ENCODE results near the gene CYB5R3.

DNA sequence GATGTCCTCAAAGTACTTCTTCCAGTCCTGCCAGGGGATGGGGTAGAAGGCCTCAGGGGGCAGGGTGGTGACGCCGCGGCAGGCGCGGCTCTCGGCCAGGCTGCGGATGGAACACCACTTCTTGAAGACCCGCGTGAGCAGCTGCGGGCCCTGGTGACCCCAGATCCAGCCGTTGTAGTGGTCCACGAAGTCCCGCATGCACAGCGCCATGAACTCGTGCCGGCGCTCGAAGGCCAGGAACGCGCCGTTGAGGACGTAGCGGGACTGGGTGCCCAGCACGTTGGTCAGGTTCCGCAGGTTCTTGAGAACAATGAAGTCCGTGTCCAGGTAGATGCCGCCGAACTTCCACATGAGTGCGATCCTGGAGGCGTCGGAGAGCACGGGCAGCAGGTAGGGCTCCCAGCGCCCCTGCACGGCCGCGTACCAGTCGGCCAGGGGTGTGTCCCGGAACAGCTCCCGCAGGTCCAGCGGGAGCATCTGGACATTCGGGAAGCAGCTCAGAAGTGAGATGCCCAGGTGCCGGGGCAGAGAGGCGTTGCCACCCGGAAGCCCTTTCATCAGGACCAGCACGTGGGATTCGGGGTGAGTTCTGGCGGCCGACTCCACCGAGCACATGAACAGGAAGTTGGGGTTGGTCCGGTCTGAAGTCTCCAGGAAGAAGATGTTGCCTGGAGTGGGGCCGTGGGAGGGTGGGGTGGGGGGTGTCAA lies 44.0 kb upstream of the CYB5R3 start:
- no peak for TF ChIP-seq CSDC2 (CRISPR knock-in tag; IDR thresholded peaks at IDR 0.05)
- no peak for TF ChIP-seq PPARA (CRISPR knock-in tag; IDR thresholded peaks at IDR 0.05; ENCODE audit: borderline replicate concordance)
- no peak for TF ChIP-seq ZFP3 (CRISPR knock-in tag; IDR thresholded peaks at IDR 0.05)
- no peak for TF ChIP-seq SNAI2 (CRISPR knock-in tag; IDR thresholded peaks at IDR 0.05)
- TF ChIP-seq, protein P1, sequence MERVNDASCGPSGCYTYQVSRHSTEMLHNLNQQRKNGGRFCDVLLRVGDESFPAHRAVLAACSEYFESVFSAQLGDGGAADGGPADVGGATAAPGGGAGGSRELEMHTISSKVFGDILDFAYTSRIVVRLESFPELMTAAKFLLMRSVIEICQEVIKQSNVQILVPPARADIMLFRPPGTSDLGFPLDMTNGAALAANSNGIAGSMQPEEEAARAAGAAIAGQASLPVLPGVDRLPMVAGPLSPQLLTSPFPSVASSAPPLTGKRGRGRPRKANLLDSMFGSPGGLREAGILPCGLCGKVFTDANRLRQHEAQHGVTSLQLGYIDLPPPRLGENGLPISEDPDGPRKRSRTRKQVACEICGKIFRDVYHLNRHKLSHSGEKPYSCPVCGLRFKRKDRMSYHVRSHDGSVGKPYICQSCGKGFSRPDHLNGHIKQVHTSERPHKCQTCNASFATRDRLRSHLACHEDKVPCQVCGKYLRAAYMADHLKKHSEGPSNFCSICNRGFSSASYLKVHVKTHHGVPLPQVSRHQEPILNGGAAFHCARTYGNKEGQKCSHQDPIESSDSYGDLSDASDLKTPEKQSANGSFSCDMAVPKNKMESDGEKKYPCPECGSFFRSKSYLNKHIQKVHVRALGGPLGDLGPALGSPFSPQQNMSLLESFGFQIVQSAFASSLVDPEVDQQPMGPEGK (CRISPR knock-in tag; IDR thresholded peaks at IDR 0.05; ENCODE audit: borderline replicate concordance) = no peak
- TF ChIP-seq ZC3H10 (CRISPR knock-in tag; IDR thresholded peaks at IDR 0.05) = no peak
- TF ChIP-seq GLIS3 (CRISPR knock-in tag; IDR thresholded peaks at IDR 0.05) = no peak
- TF ChIP-seq, protein P2, sequence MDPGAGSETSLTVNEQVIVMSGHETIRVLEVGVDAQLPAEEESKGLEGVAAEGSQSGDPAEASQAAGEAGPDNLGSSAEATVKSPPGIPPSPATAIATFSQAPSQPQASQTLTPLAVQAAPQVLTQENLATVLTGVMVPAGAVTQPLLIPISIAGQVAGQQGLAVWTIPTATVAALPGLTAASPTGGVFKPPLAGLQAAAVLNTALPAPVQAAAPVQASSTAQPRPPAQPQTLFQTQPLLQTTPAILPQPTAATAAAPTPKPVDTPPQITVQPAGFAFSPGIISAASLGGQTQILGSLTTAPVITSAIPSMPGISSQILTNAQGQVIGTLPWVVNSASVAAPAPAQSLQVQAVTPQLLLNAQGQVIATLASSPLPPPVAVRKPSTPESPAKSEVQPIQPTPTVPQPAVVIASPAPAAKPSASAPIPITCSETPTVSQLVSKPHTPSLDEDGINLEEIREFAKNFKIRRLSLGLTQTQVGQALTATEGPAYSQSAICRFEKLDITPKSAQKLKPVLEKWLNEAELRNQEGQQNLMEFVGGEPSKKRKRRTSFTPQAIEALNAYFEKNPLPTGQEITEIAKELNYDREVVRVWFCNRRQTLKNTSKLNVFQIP (CRISPR knock-in tag; IDR thresholded peaks at IDR 0.05; ENCODE audit: borderline replicate concordance, low read depth) = no peak
- TF ChIP-seq ISL1 (CRISPR knock-in tag; IDR thresholded peaks at IDR 0.05) = no peak
- TF ChIP-seq, protein P3, sequence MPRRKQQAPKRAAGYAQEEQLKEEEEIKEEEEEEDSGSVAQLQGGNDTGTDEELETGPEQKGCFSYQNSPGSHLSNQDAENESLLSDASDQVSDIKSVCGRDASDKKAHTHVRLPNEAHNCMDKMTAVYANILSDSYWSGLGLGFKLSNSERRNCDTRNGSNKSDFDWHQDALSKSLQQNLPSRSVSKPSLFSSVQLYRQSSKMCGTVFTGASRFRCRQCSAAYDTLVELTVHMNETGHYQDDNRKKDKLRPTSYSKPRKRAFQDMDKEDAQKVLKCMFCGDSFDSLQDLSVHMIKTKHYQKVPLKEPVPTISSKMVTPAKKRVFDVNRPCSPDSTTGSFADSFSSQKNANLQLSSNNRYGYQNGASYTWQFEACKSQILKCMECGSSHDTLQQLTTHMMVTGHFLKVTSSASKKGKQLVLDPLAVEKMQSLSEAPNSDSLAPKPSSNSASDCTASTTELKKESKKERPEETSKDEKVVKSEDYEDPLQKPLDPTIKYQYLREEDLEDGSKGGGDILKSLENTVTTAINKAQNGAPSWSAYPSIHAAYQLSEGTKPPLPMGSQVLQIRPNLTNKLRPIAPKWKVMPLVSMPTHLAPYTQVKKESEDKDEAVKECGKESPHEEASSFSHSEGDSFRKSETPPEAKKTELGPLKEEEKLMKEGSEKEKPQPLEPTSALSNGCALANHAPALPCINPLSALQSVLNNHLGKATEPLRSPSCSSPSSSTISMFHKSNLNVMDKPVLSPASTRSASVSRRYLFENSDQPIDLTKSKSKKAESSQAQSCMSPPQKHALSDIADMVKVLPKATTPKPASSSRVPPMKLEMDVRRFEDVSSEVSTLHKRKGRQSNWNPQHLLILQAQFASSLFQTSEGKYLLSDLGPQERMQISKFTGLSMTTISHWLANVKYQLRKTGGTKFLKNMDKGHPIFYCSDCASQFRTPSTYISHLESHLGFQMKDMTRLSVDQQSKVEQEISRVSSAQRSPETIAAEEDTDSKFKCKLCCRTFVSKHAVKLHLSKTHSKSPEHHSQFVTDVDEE (CRISPR knock-in tag; IDR thresholded peaks at IDR 0.05) = no peak
- TF ChIP-seq, protein P4, sequence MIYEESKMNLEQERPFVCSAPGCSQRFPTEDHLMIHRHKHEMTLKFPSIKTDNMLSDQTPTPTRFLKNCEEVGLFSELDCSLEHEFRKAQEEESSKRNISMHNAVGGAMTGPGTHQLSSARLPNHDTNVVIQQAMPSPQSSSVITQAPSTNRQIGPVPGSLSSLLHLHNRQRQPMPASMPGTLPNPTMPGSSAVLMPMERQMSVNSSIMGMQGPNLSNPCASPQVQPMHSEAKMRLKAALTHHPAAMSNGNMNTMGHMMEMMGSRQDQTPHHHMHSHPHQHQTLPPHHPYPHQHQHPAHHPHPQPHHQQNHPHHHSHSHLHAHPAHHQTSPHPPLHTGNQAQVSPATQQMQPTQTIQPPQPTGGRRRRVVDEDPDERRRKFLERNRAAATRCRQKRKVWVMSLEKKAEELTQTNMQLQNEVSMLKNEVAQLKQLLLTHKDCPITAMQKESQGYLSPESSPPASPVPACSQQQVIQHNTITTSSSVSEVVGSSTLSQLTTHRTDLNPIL (CRISPR knock-in tag; IDR thresholded peaks at IDR 0.05; ENCODE audit: low read depth) = no peak

Measured in SK-N-SH treated with all-trans-retinoic acid at 6 μM for 48 hours (cell line).